ENCODE data around the gene TPGS1. TPM values are rescaled to one million over a fixed set of nuclear protein-coding genes. Genes with fewer than 3 reads are reported as not detected.
A peak's percentile ranks its signal among the peaks of the same experiment; 100 is the strongest.
"Not testable (repeated sequence)": the region's sequence is repeated elsewhere in the genome, so short reads cannot be mapped to it uniquely, and the experiment has no call there.

Gene TPGS1
- total and polyA plus RNA-seq, 2 donors from 2014 or later, result 17.9 to 23.1 TPM

DNA sequence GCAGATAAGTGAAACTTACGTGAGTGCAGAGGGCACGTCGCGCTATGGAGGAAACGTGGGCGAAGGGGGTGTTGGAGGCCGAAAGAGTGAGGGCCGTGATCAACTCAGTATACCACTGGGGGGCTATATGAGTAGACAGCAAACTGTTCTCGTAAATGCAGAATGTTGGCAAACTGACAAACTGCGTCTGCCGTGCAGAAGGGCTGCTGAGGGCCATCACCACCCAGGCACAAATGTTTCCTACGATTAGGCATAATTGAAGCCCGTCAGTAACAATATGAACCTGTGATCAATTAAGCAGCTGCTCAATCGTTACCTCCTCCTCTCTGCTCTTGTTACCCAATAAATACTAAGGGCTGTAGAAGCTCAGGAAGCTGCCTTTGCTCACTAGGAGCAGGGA lies 28.3 kb upstream of the TPGS1 start:
- intact Hi-C loops (cut with DNase I), result no loop called here
- Histone ChIP-seq H3K9me3 (ENCODE audit: control insufficient read depth in 2 of 3, insufficient read depth in 1 of 3, low read length in 3 of 3) (no peaks in the 10 kb centered on the region), H3K36me3 (ENCODE audit: control insufficient read depth in 2 of 3, insufficient read depth in 3 of 3, low read length in 3 of 3) (no peaks in the 10 kb centered on the region), H3K27me3 (ENCODE audit: control insufficient read depth, insufficient read depth, low read length) (no peaks in the 10 kb centered on the region), H3K4me3 (ENCODE audit: low read length in 3 of 3) (no peak overlapping the region), H3K27ac (ENCODE audit: low read depth in 2 of 2, low read length in 2 of 2) (no peak overlapping the region), H3K9ac (ENCODE audit: low read length in 3 of 3) (no peak overlapping the region), H3K4me1 (ENCODE audit: control insufficient read depth in 2 of 3, insufficient read depth in 2 of 3, low read depth in 1 of 3, low read length in 3 of 3) (peaks cover 0 to 3% (median 0%) of the 10 kb centered on the region in 3 donors)
- FAIRE-seq, result no peak
- TF ChIP-seq, protein P1, sequence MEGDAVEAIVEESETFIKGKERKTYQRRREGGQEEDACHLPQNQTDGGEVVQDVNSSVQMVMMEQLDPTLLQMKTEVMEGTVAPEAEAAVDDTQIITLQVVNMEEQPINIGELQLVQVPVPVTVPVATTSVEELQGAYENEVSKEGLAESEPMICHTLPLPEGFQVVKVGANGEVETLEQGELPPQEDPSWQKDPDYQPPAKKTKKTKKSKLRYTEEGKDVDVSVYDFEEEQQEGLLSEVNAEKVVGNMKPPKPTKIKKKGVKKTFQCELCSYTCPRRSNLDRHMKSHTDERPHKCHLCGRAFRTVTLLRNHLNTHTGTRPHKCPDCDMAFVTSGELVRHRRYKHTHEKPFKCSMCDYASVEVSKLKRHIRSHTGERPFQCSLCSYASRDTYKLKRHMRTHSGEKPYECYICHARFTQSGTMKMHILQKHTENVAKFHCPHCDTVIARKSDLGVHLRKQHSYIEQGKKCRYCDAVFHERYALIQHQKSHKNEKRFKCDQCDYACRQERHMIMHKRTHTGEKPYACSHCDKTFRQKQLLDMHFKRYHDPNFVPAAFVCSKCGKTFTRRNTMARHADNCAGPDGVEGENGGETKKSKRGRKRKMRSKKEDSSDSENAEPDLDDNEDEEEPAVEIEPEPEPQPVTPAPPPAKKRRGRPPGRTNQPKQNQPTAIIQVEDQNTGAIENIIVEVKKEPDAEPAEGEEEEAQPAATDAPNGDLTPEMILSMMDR (IDR thresholded peaks at IDR 0.05; ENCODE audit: borderline replicate concordance, extremely low read depth, insufficient read depth), result no peak
- DNase-seq, result no peak

DNA sequence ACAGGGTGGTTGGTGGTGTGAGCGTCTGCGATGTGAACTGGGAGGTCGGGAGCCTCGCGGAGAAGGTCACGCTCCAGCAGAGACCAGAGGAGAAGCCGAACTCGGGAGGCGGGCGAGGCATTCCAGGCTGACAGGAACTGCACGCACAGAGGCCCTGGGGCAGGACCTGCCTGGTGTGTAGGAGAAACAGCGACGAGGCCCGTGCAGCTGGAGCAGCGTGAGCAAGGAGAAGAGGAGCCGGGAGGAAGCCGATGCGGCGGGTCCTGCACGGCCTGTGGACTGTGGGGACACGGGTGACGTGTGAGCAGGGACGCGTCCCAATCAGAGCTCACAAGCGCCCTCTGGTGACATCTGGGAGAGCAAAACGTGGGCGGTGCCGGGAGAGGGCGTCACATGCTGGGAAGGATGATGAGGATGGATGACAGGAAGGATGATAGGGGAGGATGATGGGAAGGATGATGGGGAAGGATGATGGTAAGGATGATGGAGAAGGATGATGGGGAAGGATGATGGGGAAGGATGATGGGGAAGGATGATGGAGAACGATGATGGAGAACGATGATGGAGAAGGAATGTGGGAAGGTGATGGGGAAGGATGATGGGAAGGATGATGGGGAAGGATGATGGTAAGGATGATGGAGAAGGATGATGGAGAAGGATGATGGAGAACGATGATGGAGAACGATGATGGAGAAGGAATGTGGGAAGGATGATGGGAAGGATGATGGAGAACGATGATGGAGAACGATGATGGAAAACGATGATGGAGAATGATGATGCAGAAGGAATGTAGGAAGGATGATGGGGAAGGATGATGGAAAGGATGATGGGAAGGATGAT lies 27.1 kb upstream of the TPGS1 start:
- Histone ChIP-seq H3K4me1 (ENCODE audit: control insufficient read depth in 2 of 3, insufficient read depth in 2 of 3, low read depth in 1 of 3, low read length in 3 of 3) (peaks cover 0 to 3% (median 0%) of the 10 kb centered on the region in 3 donors), H3K27me3 (ENCODE audit: control insufficient read depth, insufficient read depth, low read length) (no peaks in the 10 kb centered on the region), H3K27ac (ENCODE audit: low read depth in 2 of 2, low read length in 2 of 2) (no peak overlapping the region), H3K9me3 (ENCODE audit: control insufficient read depth in 2 of 3, insufficient read depth in 1 of 3, low read length in 3 of 3) (no peaks in the 10 kb centered on the region), H3K4me3 (ENCODE audit: low read length in 3 of 3) (peak overlapping the region in 2 of 3 donors; percentile 11 to 28), H3K9ac (ENCODE audit: low read length in 3 of 3) (peak overlapping the region in 1 of 3 donors; percentile 51), H3K36me3 (ENCODE audit: control insufficient read depth in 2 of 3, insufficient read depth in 3 of 3, low read length in 3 of 3) (no peaks in the 10 kb centered on the region)
- TF ChIP-seq, protein P1 (IDR thresholded peaks at IDR 0.05; ENCODE audit: borderline replicate concordance, extremely low read depth, insufficient read depth), result peak; percentile 73
- intact Hi-C loops (cut with DNase I), result no loop called here
- no peak for FAIRE-seq
- DNase-seq, result peak; percentile 85 to 90 (median 87)

DNA sequence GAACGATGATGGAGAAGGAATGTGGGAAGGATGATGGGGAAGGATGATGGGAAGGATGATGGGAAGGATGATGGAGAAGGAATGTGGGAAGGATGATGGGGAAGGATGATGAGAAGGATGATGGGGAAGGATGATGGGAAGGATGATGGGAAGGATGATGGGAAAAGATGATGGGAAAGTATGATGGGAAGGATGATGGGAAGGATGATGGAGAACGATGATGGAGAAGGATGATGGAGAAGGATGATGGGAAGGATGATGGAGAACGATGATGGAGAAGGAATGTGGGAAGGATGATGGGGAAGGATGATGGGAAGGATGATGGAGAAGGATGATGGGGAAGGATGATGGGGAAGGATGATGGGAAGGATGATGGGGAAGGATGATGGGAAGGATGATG lies 26.2 kb upstream of the TPGS1 start:
- intact Hi-C loops (cut with DNase I), result not testable (repeated sequence)

DNA sequence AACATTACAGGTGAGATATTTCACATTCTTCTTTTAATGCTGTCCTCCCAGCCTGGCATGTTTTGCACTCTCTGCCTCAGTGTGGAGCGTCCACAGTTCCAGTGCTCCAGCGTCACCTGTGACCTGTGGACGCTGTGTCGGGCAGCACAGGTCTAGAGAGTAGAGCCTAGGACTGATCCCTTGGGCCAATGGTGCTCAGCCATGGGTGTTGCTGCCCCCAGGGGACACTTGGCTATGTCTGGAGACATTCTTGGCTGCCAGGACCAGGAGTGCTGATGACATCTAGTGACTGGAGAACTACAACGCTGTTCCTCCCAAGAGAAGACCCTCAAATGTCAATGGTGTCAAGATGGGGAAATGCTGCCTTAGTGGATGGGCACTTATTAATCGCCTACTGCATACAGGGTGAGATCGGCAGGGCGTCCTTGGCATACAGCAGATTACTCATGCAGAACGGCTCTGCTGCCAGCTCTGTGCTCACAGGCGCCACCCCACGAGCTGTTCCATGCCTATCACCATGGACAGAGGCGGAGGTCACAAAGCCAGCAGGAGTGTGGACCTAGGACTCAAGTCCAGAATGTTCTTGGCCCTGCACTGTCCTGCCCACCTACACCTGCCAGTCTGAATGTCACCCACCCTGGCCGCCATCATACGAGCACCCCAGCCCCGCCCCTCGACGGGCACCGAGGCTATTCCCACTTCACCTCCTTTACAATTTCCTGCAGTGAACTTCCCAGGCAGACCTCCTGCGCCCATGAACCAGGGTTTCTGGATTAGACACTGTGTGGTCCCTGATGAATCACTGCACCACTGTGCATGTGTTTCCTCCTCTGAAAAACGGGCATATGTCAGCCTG lies 24.9 kb upstream of the TPGS1 start:
- no peak overlapping the region for H3K9ac ChIP-seq (ENCODE audit: low read length in 3 of 3)
- no peaks in the 10 kb centered on the region for H3K9me3 ChIP-seq (ENCODE audit: control insufficient read depth in 2 of 3, insufficient read depth in 1 of 3, low read length in 3 of 3)
- no peak for DNase-seq
- H3K4me1 ChIP-seq (ENCODE audit: control insufficient read depth in 2 of 3, insufficient read depth in 2 of 3, low read depth in 1 of 3, low read length in 3 of 3), result peaks cover 0 to 3% (median 0%) of the 10 kb centered on the region in 3 donors
- no peaks in the 10 kb centered on the region for H3K27me3 ChIP-seq (ENCODE audit: control insufficient read depth, insufficient read depth, low read length)
- H3K4me3 ChIP-seq (ENCODE audit: low read length in 3 of 3), result no peak overlapping the region
- intact Hi-C loops (cut with DNase I), result no loop called here
- H3K27ac ChIP-seq (ENCODE audit: low read depth in 2 of 2, low read length in 2 of 2), result no peak overlapping the region
- no peak for FAIRE-seq
- TF ChIP-seq, protein P1 (IDR thresholded peaks at IDR 0.05; ENCODE audit: borderline replicate concordance, extremely low read depth, insufficient read depth), result no peak
- H3K36me3 ChIP-seq (ENCODE audit: control insufficient read depth in 2 of 3, insufficient read depth in 3 of 3, low read length in 3 of 3), result no peaks in the 10 kb centered on the region

More for the DNA sequence above, 26.2 kb upstream of the TPGS1 start:
- H3K27ac ChIP-seq (ENCODE audit: low read depth in 2 of 2, low read length in 2 of 2); DNase-seq; FAIRE-seq; H3K9ac ChIP-seq (ENCODE audit: low read length in 3 of 3); H3K4me3 ChIP-seq (ENCODE audit: low read length in 3 of 3); H3K4me1 ChIP-seq (ENCODE audit: control insufficient read depth in 2 of 3, insufficient read depth in 2 of 3, low read depth in 1 of 3, low read length in 3 of 3); H3K27me3 ChIP-seq (ENCODE audit: control insufficient read depth, insufficient read depth, low read length); H3K36me3 ChIP-seq (ENCODE audit: control insufficient read depth in 2 of 3, insufficient read depth in 3 of 3, low read length in 3 of 3); H3K9me3 ChIP-seq (ENCODE audit: control insufficient read depth in 2 of 3, insufficient read depth in 1 of 3, low read length in 3 of 3): not testable (repeated sequence)

All from kidney (tissue), 14 donors.